HepG2 (cell line): ENCODE measurements around the gene TFAP2C.

Experiments
- AGO2 ChIP-seq: fragments of 200-400 bp; formaldehyde crosslinking; optimal IDR thresholded peaks from 2 replicates; pipeline ENCODE3; 2017; ENCODE audit warnings: mild to moderate bottlenecking, low read depth, low read length, moderate library complexity
- CTCF ChIP-seq: sonication (generic); formaldehyde crosslinking; IDR thresholded peaks from 2 replicates; pipeline ENCODE4 v1.5.0; 2020; ENCODE audit warnings: mild to moderate bottlenecking, missing genetic modification reagents, moderate library complexity
- EZH2 ChIP-seq: conservative IDR thresholded peaks from 2 replicates; pipeline ENCODE4 v1.6.1; 2012; ENCODE audit warnings: mild to moderate bottlenecking, low read depth, low read length, moderate library complexity
- ISX ChIP-seq: sonication (generic); formaldehyde crosslinking; conservative IDR thresholded peaks from 2 replicates; pipeline ENCODE4 v1.5.0; 2020; ENCODE audit warnings: missing genetic modification reagents
- KDM1A ChIP-seq: IDR thresholded peaks from 2 replicates; pipeline ENCODE4 v1.6.1; 2016; ENCODE audit warnings: missing compliant biosample characterization
- ZNF562 ChIP-seq: sonication (generic); formaldehyde crosslinking; IDR thresholded peaks from 2 replicates; pipeline ENCODE4 v1.8.0; 2022; ENCODE audit warnings: missing genetic modification reagents, borderline replicate concordance

- TF ChIP-seq ISX (CRISPR knock-in tag) (no peak), ZNF562 (CRISPR knock-in tag) (no peak), AGO2 (no peak), KDM1A (CRISPR knock-in tag) (no peak), CTCF (CRISPR knock-in tag) (no peak), EZH2 (no peak)
Observed at GRCh38 chr20:56631318-56631989, 2.3 kb downstream of the TFAP2C start.
